MG63 (cell line): Measurements from ENCODE around the gene TNFRSF21. TPM values are rescaled to one million over a fixed set of nuclear protein-coding genes. Genes with fewer than 3 reads are reported as not detected.
"Not testable (repeated sequence)": the region's sequence is repeated elsewhere in the genome, so short reads cannot be mapped to it uniquely, and the experiment has no call there.

Experiments used
- DNase-seq: peaks from one replicate; pipeline ENCODE4 v3.0.0-alpha.2; 2020
- H3K27me3 ChIP-seq: fragments of 250-450 bp; sonication (Bioruptor Pico); 2 replicates; pipeline ENCODE4 v1.5.1; 2020; ENCODE audit warnings: mild to moderate bottlenecking, moderate library complexity
- H3K36me3 ChIP-seq: fragments of 250-450 bp; sonication (Bioruptor Pico); 2 replicates; pipeline ENCODE4 v1.5.1; 2020; ENCODE audit warnings: mild to moderate bottlenecking, moderate library complexity
- H3K4me3 ChIP-seq: fragments of 250-450 bp; sonication (Bioruptor Pico); 2 replicates; pipeline ENCODE4 v1.5.1; 2020; ENCODE audit warnings: mild to moderate bottlenecking, moderate library complexity
- H3K9me3 ChIP-seq: fragments of 250-450 bp; sonication (Bioruptor Pico); 2 replicates; pipeline ENCODE4 v1.5.1; 2020; ENCODE audit warnings: mild to moderate bottlenecking, moderate library complexity
- total RNA-seq: library from RNA; depleted of rRNA; stranded (reverse); fragments of >200 nt; shearing (Covaris generic); gene quantifications from 2 replicates; pipeline ENCODE4 v1.2.3, GENCODE V29; 2014; ENCODE audit warnings: low replicate concordance

TNFRSF21 gene
- total RNA-seq, 1 experiment from 2014 or later: 0.76 TPM

DNA sequence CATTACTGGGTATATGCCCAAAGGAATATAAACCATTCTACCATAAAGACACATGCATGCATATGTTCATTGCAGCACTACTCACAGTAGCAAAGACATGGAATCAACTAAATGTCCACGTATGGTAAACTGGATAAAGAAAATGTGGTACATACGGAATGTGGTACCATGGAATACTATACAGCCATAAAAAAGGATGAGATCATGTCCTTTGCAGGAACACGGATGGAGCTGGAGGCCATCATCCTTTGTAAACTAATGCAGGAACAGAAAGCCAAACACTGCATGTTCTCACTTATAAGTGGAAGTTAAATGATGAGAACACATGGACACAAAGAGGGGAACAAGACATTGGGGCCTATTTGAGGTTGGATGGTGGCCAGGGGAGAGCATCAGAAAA, 81.6 kb downstream of the TNFRSF21 start:
- not testable (repeated sequence) for H3K36me3 ChIP-seq, H3K27me3 ChIP-seq

DNA sequence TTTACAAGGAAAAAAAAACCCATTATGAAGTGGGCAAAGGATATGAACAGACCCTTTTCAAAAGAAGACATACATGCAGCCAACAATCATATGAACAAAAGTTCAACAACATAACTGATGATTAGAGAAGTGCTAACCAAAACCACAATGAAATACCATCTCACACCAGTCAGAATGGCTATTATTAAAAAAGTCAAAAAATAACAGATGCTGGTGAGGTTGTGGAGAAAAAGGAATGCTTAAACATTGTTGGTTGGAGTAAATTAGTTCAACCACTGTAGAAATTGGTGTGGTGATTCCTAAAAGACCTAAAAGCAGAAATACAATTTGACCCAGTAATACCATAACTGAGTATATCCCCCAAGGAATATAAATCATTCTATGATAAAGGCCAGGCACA, 86.5 kb downstream of the TNFRSF21 start:
- not testable (repeated sequence) for H3K4me3 ChIP-seq, H3K36me3 ChIP-seq, DNase-seq, H3K27me3 ChIP-seq, H3K9me3 ChIP-seq

More for the DNA sequence above, 81.6 kb downstream of the TNFRSF21 start:
- not testable (repeated sequence) for H3K9me3 ChIP-seq, H3K4me3 ChIP-seq, DNase-seq

DNA sequence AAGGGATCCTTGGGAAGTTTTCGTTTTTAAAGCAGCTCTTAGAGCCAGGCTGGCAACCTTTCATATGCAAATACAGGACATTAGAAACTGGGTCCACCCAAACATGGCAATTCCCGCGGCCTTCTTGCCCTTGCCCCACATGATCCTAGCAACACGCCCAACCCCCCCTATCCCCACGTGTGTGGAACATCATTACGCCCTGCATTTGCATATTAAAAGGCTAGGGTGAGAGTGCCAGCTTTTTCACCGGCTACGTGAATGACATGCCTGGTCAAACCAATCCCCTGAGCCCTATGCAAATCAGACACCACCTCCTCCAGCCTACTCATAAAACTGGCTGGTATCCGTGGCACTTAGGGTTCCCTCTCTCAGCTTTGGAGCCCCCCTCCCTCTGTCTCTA, 88.1 kb downstream of the TNFRSF21 start:
- Histone ChIP-seq H3K36me3 (no peaks in the 10 kb centered on the region), H3K4me3 (no peak overlapping the region), H3K9me3 (no peaks in the 10 kb centered on the region), H3K27me3 (no peaks in the 10 kb centered on the region)
- no peak for DNase-seq

DNA sequence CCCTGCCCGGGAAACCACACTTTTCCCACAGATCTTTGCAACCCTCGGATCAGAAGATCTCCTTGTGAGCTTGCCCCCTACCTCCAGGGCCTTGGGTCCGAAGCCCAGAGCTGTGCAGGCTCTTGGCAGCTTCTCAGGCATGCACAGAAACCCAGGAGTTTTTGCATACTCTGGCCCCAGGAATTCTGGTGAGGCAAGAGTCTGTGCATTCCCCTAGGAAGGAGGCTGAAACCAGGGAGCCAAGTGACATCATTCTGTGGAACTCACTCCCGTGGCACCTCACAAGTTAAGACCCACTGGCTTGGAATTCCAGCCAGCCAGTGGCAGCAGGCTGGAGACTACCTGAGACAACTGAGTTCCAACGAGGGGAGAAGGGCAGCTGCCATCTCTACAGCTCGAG, 100.1 kb downstream of the TNFRSF21 start:
- peak; percentile 10 for DNase-seq
- Histone ChIP-seq H3K36me3 (no peaks in the 10 kb centered on the region), H3K9me3 (no peaks in the 10 kb centered on the region), H3K4me3 (no peak overlapping the region), H3K27me3 (no peaks in the 10 kb centered on the region)

DNA sequence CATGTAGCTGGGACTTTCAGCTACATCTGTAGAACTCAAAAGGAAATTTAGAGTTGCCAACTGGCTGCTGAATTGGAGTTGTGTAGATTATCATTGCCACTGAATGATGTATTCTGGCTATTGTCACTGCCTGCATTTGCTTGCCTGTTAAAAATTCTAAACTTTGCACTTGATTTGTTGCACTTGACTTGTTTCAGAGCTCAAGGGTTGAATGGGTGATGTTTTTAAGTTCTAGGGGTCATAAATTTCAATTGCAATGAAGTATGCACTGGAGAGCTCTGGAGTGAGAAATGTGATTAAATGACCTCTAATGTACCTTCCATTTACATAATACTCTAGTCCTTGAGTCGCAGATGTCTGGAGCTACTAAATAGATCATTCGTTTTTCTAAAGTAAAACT, 102.4 kb downstream of the TNFRSF21 start:
- Histone ChIP-seq H3K9me3 (no peaks in the 10 kb centered on the region), H3K4me3 (no peak overlapping the region), H3K27me3 (no peaks in the 10 kb centered on the region), H3K36me3 (no peaks in the 10 kb centered on the region)
- DNase-seq: no peak

DNA sequence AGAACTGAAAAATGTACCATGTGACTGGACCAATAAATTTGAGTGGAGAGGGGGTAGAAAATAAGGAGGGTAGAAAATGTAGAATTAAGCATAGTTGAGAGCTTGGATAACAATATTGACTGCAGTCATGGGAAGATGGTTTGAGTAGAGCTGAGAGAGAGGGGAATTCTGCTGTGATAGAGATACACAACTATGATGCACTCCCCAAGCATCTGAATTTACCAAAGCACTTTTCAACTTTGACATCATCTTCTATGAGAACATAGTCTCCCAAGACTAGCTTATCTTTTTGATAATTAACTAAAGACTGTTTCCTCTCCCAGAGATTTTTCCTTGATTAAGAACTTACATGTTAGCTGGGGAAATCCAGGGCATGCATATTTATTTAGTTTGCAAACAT, 103.1 kb downstream of the TNFRSF21 start:
- Histone ChIP-seq H3K36me3 (no peaks in the 10 kb centered on the region), H3K27me3 (no peaks in the 10 kb centered on the region), H3K4me3 (no peak overlapping the region), H3K9me3 (no peaks in the 10 kb centered on the region)
- DNase-seq: no peak

DNA sequence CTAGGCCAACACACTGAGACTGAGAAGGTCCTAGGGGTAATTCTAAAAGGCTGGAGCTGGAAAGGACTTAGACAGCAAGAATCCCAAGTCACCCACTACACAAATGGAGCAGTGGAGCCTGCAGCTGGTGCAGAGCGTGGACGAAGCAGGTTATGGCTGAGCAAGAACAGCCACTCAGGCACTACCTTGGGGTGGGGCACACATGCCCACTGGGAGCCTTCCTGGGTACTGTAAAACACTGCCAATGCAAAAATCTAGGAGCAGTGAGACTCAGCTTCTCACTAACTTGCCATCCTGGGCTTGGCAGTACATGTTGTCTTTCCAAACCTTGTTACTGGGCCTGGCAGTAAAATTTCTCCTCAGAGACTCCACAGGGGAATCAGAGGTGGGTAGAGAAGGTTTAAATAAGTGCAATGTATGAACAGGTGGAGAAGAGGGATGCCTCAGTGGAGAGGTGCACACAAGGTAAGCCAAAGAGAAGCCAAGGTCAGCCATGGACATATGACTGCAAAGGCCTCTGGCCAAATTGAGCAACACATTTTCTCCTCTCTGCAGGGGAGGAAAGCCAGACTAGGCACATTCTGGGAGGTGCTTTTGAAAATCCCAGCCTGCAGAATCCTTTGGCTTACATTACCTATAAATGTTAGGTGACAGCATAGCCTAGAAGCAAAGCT, 105.6 kb downstream of the TNFRSF21 start:
- no peak for DNase-seq
- Histone ChIP-seq H3K9me3 (no peaks in the 10 kb centered on the region), H3K36me3 (no peaks in the 10 kb centered on the region), H3K4me3 (no peak overlapping the region), H3K27me3 (no peaks in the 10 kb centered on the region)

DNA sequence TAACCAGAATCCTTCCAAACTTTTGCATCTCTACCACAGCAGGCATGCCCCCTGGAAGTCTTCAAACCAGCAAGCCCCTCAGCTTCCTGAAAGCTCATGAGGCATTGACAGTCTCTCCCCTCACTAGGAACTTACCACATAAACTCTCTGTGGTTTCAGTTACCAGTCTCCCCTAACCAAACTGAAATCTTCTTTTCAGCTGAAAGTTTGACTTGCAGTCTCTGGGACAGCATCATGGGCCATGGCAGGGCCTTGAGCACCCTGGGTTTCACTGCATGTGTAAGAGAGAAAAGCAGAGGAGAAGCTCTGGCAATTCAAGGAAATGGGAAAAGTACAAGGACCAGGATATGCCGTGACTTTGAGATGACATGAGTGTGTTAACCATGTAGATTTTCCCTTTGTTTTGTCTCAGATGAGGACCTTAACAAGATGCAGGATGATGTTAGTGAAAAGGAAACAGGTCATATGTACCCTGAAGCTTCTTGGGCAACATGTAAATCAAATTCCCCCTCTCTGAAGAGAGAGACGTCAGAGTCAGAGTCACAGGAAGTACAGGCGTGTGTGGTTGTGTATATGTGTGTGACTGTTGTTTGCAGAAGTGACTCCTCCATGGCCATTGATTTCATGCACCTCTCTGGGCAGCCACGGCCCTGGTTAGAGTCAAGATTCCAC, 106.3 kb downstream of the TNFRSF21 start:
- no peak for DNase-seq
- Histone ChIP-seq H3K9me3 (no peaks in the 10 kb centered on the region), H3K4me3 (no peak overlapping the region), H3K36me3 (no peaks in the 10 kb centered on the region), H3K27me3 (no peaks in the 10 kb centered on the region)

DNA sequence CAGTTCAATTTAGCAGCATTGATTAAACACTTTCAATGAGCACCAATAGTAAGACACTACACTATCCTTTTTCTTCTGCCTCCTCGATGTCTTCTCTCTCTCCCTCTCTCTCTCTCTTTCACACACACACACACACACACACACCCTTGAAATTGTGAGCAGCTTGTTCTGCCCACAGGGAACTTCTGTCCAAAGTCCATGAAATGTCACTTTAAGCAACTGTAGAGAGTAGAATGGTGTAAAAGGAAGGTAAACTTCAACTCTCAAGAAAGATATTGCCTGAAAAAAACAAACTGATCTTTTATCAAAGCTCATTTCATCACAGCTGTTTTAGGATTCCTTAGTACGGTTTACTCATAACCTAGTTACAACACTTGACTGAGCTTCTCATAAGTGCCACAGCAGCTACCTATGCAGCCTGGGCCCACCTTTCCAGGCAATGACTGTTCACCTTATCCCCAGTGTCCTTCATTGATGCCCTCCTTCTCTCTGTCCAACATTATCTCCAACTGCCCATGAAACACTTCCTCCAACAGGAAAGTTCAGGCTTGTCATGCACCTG, 107.0 kb downstream of the TNFRSF21 start:
- no peaks in the 10 kb centered on the region for H3K9me3 ChIP-seq
- H3K27me3 ChIP-seq: no peaks in the 10 kb centered on the region
- DNase-seq: no peak
- H3K4me3 ChIP-seq: no peak overlapping the region
- no peaks in the 10 kb centered on the region for H3K36me3 ChIP-seq

DNA sequence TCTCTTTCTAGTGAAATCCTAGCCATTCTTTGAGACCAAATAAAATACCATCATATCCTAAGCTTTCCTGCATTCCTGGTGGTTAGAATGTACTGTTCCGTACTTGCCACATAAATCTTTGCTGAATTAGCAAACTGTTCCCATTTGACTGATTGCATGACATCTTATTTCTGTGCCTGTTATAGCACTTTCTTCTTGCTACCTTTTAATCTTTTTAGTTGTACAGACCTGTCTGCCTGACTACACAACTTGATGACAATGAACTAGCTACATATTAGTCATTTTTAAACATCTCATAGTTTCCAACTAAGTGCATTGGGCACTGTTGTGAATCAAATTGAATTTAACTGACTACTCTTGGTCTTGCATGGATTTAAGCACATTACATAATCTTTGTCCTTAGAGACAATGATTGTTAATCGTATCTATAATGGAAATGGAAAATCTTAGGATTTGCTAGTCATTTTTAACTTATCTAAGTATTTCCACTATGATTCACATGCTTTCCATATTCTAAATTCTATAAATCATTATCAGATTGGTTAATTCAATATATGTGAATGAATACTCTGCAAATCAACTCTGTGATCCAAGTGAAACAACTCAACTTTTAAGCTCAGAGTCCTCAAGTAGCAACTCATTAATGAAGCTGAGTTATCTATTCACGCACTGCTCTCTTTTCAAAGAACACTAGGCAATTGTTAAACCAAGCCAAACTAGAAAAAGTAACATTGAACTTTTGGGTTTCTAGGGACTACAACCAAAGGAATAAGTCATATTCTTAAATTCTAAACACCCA, 109.0 kb downstream of the TNFRSF21 start:
- Histone ChIP-seq H3K36me3 (no peaks in the 10 kb centered on the region), H3K27me3 (no peaks in the 10 kb centered on the region), H3K9me3 (no peaks in the 10 kb centered on the region), H3K4me3 (no peak overlapping the region)
- DNase-seq: no peak

DNA sequence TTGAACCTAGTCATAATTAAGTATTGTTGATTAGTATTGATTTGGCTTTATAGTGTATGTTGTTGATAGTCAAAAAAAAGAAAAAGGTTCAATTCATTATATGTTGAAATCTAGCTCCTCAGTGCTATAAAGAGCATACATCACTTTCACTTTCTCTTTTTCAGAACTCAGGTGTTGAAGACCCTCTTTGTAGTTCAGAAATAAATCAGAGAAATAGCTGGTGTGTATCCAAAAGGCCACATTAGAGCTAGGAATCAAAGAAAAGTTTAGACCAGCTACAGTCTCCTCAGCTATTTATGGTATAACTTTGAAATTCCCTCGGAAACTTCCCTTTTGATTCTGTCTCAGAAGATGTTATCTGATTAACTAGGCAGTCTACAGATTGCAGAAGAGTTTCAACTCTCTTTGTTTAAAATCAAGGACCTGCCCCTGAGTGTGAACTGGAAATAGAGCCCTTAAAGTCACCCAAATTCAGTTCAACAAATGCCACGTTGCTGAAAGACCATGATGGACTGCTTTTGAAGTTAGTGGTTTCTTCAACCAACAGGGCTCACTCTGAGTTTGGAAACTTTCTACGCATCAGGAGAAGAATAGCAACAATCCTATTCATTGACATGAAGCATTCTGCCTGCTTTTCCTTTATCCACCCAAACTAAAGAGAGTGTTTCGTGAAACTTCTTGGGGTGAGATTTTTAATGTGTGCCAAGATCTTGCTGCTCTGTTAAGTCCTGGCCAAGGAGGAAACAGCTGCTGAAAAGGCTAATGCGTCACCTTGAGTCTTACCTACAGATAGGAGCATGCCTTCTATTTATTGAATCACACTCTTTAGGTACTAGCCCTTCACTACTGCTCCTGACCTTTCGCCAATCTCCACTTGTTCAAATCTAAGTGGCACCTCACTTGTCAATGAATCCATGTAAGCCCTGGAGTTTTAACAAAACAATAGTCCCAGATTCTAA, 111.7 kb downstream of the TNFRSF21 start:
- Histone ChIP-seq H3K9me3 (no peaks in the 10 kb centered on the region), H3K36me3 (no peaks in the 10 kb centered on the region), H3K27me3 (no peaks in the 10 kb centered on the region), H3K4me3 (peak overlapping the region; percentile 25)
- DNase-seq: no peak

DNA sequence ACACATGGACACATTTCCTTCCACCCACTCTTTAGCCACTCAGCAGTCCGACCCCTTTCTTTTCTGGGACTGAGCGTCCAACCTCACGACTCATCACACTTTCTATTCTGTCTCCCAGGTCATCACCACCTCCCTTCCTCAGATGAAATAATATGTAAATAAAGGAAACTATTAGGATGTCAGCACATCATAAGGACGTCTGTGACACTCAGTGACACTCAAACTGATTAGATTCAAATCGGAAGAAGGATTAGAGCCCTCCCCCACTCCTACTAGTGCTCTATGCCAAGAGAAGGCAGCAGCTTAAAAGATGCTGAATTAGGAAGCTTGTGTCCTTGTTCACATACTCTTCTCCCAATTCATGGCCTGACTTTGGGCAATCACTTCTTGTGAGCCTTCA, 113.6 kb downstream of the TNFRSF21 start:
- DNase-seq: no peak
- Histone ChIP-seq H3K36me3 (no peaks in the 10 kb centered on the region), H3K9me3 (no peaks in the 10 kb centered on the region), H3K4me3 (no peak overlapping the region), H3K27me3 (no peaks in the 10 kb centered on the region)

DNA sequence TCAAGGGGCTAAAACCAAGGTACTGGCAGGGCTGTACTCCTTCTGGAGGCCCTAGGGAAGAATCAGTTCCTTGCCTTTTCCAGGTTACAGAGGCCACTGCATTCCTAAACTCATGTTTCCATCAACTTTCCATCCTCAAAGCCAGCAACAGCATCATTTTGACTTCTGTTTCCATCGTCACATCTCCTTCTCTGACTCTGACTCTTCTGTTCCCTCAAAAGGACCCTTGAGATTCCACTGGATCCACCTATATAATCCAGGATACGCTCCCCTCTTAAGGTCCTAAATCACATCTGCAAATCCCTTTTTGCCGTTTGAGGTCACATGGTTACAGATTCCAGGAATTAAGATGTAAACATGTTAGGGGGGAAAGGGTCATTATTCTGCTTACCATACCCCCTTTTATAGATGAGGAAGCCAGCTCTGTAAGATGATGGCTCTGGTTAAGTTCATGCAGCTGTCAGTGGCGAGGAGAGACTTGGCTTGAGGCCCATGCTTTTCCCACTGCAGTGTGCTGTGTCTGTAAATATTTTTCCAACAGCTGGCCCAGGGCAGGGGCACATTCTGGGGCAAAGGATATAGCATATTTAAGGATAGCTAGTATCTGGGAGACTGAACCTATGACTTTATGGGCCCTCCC, 114.6 kb downstream of the TNFRSF21 start:
- no peaks in the 10 kb centered on the region for H3K9me3 ChIP-seq
- H3K36me3 ChIP-seq: no peaks in the 10 kb centered on the region
- DNase-seq: no peak
- no peaks in the 10 kb centered on the region for H3K27me3 ChIP-seq
- H3K4me3 ChIP-seq: no peak overlapping the region

DNA sequence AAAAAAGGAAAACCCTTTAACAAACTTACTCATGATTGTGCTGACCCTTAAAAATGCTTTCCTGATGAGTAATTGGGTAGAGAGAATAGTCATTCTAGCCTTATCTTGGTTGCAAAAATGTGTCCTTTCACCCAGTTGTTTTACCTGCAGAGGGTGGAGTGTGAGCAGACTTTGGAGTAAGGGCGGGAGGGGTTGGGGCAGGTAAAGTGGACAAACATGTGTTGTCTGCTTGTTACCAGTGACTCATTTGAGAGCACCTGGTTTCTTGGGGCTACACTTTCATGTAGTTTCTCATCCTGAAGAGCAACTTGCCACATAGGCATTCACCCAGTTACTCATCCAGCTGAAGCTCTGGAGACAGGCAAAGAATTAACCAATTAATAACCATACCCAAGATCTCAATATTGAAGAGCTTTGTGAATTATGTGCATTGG, 121.1 kb downstream of the TNFRSF21 start:
- H3K27me3 ChIP-seq: no peaks in the 10 kb centered on the region
- no peaks in the 10 kb centered on the region for H3K9me3 ChIP-seq
- no peak for DNase-seq
- no peak overlapping the region for H3K4me3 ChIP-seq
- no peaks in the 10 kb centered on the region for H3K36me3 ChIP-seq

DNA sequence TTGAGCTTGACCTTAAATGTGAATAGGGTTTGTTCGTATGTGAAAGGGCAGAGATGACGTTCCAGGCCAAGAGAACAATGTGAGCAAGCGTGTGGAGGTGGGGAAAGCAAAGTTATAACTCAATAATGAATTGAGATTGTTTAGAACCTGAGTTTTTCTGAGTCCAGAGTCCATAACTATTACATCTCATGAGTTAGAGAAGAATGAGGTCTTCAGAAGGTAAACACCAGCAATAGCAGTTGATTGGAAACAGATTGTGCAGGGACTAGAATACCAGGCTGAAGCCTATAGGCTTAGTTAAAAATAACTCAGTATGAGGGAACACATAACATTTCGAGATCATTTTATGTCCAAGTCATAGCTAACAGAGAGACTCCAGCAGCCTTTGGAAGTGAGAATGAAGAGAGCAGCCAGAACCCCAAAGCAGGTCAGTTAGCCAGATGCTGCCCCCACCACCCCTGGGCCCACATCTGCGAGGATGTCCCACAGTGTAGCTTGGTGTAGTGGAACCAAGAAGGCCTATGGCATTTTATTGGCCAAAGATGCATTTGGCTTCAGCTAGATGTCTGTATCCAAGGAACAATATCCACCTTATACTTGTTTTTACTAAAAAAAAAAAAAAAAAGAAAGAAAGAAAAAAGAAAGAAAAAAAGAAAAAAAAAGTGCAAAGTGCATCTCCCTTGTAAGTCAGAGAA, 121.7 kb downstream of the TNFRSF21 start:
- no peak for DNase-seq
- no peaks in the 10 kb centered on the region for H3K9me3 ChIP-seq
- no peak overlapping the region for H3K4me3 ChIP-seq
- H3K27me3 ChIP-seq: no peaks in the 10 kb centered on the region
- H3K36me3 ChIP-seq: no peaks in the 10 kb centered on the region
